Neuron (in vitro differentiated cells): ENCODE measurements around the gene MKNK2.

Experiments used
- H2AFZ ChIP-seq: one replicate; pipeline ENCODE4 v1.6.1; 2013; ENCODE audit warnings: low read depth, mild to moderate bottlenecking, inconsistent platforms, low read length, moderate library complexity
- H3K27me3 ChIP-seq: one replicate; pipeline ENCODE4 v1.6.1; 2013; ENCODE audit warnings: low read length; ENCODE audit not compliant: insufficient read depth
- H3K36me3 ChIP-seq: one replicate; pipeline ENCODE4 v1.6.1; 2013; ENCODE audit warnings: low read length; ENCODE audit not compliant: insufficient read depth
- H3K4me1 ChIP-seq: one replicate; pipeline ENCODE4 v1.6.1; 2013; ENCODE audit warnings: low read length; ENCODE audit not compliant: insufficient read depth
- H3K4me3 ChIP-seq: 2 replicates; pipeline ENCODE4 v1.5.1; 2013; ENCODE audit warnings: mild to moderate bottlenecking, low read length, moderate library complexity
- H3K9me3 ChIP-seq: one replicate; pipeline ENCODE4 v1.6.1; 2013; ENCODE audit warnings: low read length

The MKNK2 gene

DNA sequence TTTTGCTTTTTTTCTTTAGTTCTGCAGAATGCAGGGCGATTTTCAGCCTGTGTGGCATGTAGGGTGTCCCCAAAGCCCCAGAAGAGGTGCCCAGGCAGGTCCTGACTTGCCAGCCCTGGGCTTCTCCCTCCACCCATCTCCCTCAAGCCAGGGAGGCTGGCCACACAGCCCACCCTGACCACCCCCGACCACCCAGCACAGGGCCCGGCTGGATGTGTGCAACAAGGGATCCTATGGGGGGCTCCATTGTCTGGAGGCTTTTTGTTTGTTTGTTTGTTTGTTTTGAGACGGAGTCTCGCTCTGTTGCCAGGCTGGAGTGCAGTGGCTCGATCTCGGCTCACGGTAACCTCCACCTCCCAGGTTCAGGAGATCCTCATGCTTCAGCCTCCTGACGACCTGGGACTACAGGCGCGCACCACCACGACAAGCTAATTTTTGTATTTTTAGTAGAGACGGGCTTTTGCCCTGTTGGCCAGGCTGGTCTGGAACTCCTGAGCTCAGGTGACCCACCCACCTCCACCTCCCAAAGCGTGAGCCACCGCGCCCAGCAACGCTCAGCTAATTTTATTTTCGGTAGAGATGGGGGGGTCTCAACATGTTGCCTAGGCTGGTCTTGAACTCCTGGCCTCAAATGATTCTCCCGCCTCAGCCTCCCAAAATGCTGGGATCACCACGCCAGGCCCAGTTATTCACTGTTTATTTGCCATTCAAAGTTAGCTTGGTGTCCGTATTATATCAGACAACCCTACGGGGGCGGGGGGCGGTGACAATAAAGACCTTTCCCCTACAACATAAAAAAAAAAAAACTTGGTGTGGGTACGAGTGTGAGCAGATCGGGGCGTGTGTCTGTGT lies 7.8 kb upstream of the MKNK2 start:
- Histone ChIP-seq H3K4me3 (no peak overlapping the region), H3K27me3 (no peaks in the 10 kb centered on the region), H3K9me3 (no peaks in the 10 kb centered on the region), H2AFZ (no peak overlapping the region), H3K36me3 (no peaks in the 10 kb centered on the region), H3K4me1 (peaks cover 41% of the 10 kb centered on the region)

DNA sequence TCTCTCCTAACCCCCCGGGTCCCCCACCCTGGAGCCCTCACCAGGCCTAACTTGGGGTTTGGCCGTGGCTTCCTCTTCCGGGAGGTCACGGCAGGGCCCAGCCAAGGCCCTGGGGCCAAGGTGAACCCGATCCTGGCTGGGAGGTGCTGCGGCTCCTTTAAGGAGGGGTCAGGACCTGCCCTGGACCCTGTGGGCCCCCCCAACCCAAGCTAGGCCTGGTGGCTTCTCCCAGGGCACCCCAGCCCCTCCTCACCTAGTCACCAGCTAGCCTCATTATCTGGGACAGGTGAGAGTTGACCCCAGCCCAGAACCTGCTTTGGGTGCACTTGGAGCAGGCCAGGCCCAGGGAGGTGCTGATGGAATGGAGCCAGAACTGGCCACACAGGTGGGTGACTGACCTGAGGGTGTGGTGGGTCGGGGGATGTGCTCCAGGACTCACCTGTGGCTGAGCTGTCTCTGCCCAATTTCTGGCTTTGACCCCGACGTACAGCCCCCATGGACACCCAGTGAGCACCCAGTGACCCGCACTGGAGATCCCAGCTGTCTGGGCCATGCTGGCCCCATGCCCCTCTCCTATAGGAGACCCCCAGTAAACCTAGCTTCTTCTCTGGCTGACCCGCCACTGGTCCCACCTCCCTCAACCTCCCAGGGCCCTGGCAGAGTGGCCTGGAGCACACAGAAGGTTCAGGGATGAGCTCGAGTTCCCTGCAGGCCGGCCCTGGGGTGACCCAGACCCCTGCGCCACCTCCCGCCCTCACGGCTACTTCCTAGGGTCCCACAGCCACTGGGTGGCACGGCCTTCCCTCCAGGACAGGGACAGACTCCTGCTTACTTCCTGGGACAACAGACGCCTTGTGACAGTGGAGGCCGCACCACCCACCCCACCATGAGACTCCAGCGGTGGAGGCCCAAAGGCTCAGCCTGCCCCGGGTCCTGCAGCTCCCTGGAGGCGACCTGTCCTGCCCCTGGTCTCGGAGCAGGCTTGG lies 6.7 kb upstream of the MKNK2 start:
- Histone ChIP-seq H3K4me3 (no peak overlapping the region), H3K9me3 (no peaks in the 10 kb centered on the region), H3K36me3 (no peaks in the 10 kb centered on the region), H3K4me1 (peaks cover 41% of the 10 kb centered on the region), H3K27me3 (no peaks in the 10 kb centered on the region), H2AFZ (no peak overlapping the region)

DNA sequence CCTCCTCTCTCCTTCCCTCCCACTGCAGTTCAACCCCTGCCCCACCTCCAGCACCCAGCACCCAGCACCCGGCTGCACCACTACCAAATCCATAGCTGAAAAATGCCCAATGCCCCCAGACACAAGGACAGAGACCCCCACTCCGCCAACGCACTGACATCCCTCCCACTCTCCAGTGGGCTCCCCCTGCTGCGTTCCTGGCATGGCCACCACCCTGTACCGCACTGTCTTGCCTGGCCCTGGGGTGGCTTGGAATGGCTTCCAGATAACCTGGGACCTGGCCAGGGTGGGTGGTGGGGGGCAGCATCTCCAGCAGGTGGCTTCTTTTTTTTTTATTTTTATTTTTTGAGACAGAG lies 5.8 kb upstream of the MKNK2 start:
- H3K4me1 ChIP-seq: peaks cover 31% of the 10 kb centered on the region
- no peaks in the 10 kb centered on the region for H3K9me3 ChIP-seq
- no peak overlapping the region for H2AFZ ChIP-seq
- no peak overlapping the region for H3K4me3 ChIP-seq
- H3K27me3 ChIP-seq: no peaks in the 10 kb centered on the region
- H3K36me3 ChIP-seq: no peaks in the 10 kb centered on the region

DNA sequence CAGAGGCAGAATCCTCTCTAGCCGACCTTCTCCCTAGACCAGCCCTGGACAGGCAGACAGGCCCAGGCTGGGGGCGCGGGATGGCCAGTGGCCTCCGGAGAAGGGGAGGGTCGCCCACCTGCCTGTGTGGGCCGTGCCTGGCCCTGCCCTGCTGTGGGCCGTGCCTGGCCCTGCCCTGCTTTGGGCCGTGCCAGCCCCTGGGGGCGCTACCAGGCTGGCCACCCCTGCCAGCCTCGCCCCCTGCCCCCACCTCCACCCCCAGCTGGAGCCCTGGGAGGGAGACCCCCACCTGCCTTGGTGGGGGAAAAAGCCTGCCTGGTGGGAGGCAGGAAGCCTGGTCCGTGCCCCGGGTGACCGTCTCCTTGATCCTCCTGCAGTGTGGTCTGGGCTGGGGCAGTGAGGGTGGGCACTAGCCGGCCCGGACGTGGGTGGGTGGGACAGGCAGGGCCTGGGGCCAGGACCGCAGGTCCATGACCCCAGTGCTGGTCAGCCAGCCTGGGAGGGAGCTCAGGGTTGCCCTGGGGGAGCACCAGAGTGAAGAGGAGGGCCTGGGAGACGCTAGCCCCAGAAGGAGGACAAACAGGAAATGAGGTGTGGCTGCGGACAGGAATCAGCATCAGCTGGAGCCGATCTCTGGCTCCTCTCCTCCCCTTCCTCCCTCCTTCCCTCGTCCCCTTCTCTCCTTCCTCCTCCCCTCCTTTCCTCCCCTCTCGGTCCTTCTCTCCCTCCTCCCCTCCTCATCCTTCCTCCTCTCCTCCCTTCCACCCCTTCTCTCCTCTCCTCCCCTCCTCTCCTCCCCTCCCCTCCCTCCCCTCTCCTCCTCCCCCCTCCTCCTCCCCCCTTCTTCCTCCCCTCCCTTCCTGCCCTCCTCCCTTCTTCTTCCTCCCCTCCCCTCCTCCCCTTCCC lies 5.1 kb upstream of the MKNK2 start:
- H3K4me3 ChIP-seq: no peak overlapping the region
- H3K27me3 ChIP-seq: no peaks in the 10 kb centered on the region
- no peak overlapping the region for H2AFZ ChIP-seq
- H3K36me3 ChIP-seq: no peaks in the 10 kb centered on the region
- peaks cover 34% of the 10 kb centered on the region for H3K4me1 ChIP-seq
- no peaks in the 10 kb centered on the region for H3K9me3 ChIP-seq

DNA sequence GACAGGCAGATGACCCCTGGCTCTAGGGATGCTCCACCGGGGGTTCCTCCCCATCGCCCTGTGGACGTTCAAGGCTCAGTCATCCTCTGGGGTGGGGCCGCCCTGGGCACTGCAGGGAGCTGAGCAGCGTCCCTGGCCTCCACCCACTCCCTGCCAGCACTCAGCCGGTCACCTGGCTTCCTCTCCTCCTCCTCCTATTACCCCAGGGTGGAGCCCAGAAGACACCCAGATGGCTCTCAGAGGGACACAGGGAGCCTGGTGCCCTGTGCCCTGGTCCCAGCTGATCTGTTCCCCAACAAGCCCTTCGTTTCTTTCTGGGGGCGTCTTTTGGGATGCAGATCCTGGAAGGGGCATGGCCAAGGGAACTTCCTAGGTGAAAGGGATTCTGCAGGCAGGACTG lies 3.7 kb upstream of the MKNK2 start:
- Histone ChIP-seq H3K4me3 (no peak overlapping the region), H3K9me3 (no peaks in the 10 kb centered on the region), H3K4me1 (peaks cover 29% of the 10 kb centered on the region), H3K36me3 (no peaks in the 10 kb centered on the region), H3K27me3 (no peaks in the 10 kb centered on the region), H2AFZ (no peak overlapping the region)

DNA sequence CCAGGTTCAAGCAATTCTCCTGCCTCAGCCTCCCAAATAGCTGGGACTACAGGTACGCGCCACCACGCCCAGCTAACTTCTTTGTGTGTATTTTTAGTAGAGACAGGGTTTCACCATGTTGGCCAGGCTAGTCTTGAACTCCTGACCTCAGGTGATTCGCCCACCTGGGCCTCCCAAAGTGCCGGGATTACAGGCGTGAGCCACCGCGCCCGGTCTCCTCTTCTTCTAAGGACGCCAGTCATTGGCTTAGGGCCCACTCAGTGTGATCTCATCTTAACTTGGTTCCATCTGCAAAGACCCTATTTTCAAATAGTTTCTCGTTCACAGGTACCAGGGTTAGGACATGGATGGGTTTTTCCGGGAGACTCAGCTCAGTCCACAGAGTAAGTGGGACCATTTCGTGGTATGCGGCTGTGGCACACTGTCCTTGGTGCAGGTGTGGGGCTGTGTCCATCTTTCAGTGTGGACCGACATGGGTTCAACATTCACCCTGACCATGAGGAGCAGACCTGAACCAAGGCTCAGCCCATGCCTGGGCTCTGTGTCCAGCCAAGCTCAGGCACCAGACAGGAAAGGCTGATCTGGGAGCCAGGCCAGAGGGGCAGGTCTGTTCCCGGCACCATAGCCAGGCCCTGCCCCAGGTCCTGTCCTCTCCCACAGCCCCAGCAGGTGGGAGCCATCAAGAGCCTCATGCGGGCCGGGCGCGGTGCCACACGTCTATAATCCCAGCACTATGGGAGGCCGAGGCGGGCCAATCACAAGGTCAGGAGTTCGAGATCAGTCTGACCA lies 2.8 kb upstream of the MKNK2 start:
- Histone ChIP-seq H2AFZ (no peak overlapping the region), H3K27me3 (no peaks in the 10 kb centered on the region), H3K4me1 (peaks cover 32% of the 10 kb centered on the region), H3K4me3 (no peak overlapping the region), H3K9me3 (no peaks in the 10 kb centered on the region), H3K36me3 (peaks cover 7% of the 10 kb centered on the region)

DNA sequence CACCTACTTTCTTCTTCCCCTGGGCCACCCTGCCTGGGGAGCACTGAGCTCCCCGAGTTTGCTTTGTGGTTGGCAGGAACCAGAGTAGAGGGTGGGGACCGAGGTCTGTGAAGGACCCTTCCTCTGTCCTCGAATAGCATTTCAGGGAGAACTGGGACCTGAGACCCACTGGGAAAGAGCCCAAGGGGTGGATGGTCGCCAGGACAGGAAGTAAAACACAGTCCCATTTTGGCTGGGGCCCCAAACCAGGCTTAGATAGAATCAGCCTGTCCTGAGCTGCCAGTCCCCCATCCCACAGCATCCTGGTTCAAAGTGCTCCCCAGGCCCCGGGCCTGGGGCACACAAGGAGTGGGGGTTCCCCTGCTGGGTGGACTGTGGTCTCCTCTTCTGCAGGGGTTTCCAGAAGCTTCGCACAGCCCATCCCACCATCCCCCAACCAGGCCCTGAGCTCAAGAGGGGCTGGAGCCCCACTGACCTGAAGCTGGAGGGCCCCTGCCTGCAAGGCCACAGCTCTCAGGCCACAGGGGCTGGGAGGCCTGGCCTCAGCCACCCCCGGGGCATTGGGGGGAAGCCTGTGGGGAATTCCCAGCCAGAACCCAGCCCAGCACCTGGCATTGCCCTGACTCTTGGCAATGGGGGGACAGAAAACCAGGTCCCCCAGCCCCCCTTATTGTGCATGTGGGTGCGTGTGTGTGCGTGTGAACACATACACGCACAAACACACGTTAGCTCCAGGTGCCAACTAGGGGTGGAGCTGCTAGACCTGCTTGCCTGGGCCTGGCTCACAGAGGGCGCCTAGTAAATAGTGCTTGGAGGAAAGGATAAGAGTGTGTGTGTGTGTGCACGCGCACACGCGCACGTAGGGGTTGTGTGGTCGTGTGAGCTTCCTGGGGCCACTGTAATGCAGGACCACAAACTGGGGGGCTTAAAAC lies 995 bp upstream of the MKNK2 start:
- H3K36me3 ChIP-seq: peaks cover 12% of the 10 kb centered on the region
- no peak overlapping the region for H3K4me3 ChIP-seq
- peak overlapping the region; percentile 12 for H2AFZ ChIP-seq
- peaks cover 37% of the 10 kb centered on the region for H3K4me1 ChIP-seq
- no peaks in the 10 kb centered on the region for H3K9me3 ChIP-seq
- H3K27me3 ChIP-seq: no peaks in the 10 kb centered on the region

DNA sequence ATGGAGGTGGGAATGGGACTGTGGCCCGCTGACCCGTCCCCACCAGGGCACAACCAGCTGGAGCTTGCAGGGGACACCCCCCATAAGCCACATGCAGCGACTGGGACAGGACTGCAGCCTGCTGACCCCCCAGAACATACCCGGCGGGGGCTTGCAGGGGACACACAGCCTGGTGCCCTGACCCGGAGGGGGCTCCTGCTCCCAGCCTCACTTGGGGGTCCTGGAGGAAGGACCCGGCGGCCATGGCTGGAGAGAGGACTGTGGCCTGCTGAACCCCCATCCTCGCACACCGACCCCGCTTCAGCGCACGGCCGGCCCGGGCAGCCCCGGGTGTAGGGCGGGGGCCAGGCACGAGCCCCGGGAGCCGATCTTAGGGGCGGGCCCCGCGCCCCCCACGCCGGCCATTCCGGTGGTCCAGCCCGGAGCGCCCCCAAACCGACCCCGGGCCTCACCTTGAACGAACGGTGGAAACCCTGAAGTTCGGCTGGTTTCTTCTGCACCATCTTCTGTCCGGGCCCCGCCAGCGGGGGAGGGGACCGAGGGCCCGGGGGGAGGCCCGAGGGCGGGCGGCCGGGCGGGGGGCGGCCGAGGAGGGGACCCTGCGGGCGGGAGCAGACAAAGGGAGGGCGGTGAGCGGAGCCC lies 574 bp downstream of the MKNK2 start:
- Histone ChIP-seq H3K4me3 (peak overlapping the region; percentile 76), H3K4me1 (peaks cover 26% of the 10 kb centered on the region), H3K9me3 (no peaks in the 10 kb centered on the region), H2AFZ (no peak overlapping the region), H3K27me3 (no peaks in the 10 kb centered on the region), H3K36me3 (peaks cover 22% of the 10 kb centered on the region)

DNA sequence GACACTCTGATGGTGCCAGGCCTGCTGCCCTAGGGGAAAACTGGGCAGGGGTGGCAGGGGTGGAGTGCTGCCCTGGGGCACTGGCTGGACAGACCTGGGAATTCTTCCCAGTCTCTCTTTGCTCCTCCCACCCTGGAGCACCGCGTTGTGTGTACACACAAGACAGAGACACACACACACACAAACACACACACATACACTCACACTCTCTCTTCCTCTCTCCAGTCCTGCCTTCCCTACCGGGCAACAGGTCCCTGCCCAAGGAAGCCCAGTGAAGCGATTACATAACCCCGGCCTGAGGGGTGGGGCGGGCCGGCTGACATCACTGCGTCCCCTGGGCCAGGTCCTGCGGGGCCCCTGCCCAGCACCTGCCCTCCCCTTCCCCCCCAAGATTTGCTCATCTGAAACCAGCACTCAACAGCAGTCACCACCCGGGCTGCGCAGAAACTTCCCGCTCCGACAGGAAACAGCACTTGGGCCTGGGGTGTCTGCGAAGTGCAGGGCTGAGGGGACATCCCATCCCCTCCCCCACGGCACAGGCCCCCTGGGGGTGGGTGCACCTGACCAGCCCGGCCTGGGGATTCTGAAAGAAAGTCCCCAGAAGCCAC lies 1.2 kb downstream of the MKNK2 start:
- Histone ChIP-seq H3K27me3 (no peaks in the 10 kb centered on the region), H3K9me3 (no peaks in the 10 kb centered on the region), H2AFZ (no peak overlapping the region), H3K4me1 (peaks cover 24% of the 10 kb centered on the region), H3K4me3 (peak overlapping the region; percentile 76), H3K36me3 (peaks cover 28% of the 10 kb centered on the region)

DNA sequence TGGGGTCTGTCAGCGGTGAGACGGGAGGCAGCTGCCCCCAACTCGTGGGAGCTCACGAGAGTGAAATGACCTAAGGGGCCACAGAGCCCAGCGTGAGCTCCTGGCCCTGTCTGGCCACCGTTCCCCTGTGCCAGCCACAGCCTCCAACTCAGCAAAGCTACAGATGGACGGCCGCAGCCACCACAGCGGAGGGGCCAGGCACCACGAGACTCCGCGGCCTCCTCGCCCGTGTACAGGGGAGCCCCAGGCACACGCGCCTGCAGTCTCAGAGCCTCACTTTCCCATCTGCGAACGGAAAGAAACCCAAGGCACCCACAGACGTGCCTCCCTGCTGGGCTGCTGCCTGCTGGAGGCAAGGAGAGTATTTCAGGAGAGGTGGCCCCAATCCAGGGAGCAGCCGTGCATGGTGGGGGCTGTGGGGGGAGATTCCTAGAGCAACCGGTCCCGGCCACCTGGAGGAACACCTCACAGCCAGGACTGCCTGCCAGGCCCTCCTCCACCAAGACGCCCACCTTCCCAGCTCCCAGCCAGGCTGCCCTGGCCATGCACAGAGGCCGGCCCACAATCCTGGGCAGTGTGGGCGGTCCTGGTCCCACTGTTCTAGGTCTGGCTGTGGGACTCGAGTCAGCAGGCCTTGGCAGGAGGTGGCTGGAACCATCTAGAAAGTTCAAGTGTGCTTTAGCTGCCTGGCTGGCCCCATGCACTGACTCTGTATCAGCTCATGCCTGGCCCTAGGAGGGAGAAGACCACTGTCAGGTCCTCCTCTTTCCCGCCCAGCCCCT lies 1.9 kb downstream of the MKNK2 start:
- Histone ChIP-seq H3K27me3 (no peaks in the 10 kb centered on the region), H2AFZ (no peak overlapping the region), H3K4me3 (peak overlapping the region; percentile 76), H3K36me3 (peaks cover 32% of the 10 kb centered on the region), H3K4me1 (peaks cover 24% of the 10 kb centered on the region), H3K9me3 (no peaks in the 10 kb centered on the region)
